ENCODE data around the gene PDCD4.

PDCD4 gene

GRCh38 chr10:110873951-110874350 is 2.2 kb downstream of the PDCD4 start:
- H3K36me3 ChIP-seq: peaks cover 15% of the 10 kb centered on the region; the same call in 1 of the 2 replicates
- no peak for TF ChIP-seq Cebpa-rat (IDR thresholded peaks at IDR 0.05)
- peaks cover 40% of the 10 kb centered on the region for H3K4me1 ChIP-seq
- H3K9ac ChIP-seq: peak overlapping the region; percentile 86
- peak overlapping the region; percentile 83 for H3K4me2 ChIP-seq
- H3K9me3 ChIP-seq: no peaks in the 10 kb centered on the region
- H3K27me3 ChIP-seq: no peaks in the 10 kb centered on the region
- H3K4me3 ChIP-seq: peak overlapping the region; percentile 80
- peak overlapping the region; percentile 90 for H3K27ac ChIP-seq
- H4K20me1 ChIP-seq: peaks cover 40% of the 10 kb centered on the region

- peaks cover 51% of the 10 kb centered on the region for H4K20me1 ChIP-seq
These were observed 4.3 kb downstream of the PDCD4 start for GRCh38 chr10:110876000-110876399.

GRCh38 chr10:110876788-110877187 is 5.1 kb downstream of the PDCD4 start:
- no peak overlapping the region for H3K4me2 ChIP-seq

More at GRCh38 chr10:110876000-110876399, 4.3 kb downstream of the PDCD4 start:
- TF ChIP-seq Cebpa-rat (IDR thresholded peaks at IDR 0.05): no peak
- no peak overlapping the region for H3K27ac ChIP-seq
- H3K9me3 ChIP-seq: no peaks in the 10 kb centered on the region
- no peak overlapping the region for H3K9ac ChIP-seq
- peaks cover 21% of the 10 kb centered on the region for H3K4me1 ChIP-seq
- no peak overlapping the region for H3K4me3 ChIP-seq
- peaks cover 24% of the 10 kb centered on the region for H3K36me3 ChIP-seq
- no peaks in the 10 kb centered on the region for H3K27me3 ChIP-seq
- no peak overlapping the region for H3K4me2 ChIP-seq

GRCh38 chr10:110880012-110880411 is 8.3 kb downstream of the PDCD4 start:
- Histone ChIP-seq H3K4me2 (no peak overlapping the region), H4K20me1 (peaks cover 54% of the 10 kb centered on the region), H3K27me3 (no peaks in the 10 kb centered on the region), H3K27ac (no peak overlapping the region), H3K36me3 (peaks cover 49% of the 10 kb centered on the region), H3K4me3 (no peak overlapping the region), H3K9ac (no peak overlapping the region), H3K4me1 (peaks cover 15% of the 10 kb centered on the region), H3K9me3 (no peaks in the 10 kb centered on the region)
- no peak for TF ChIP-seq Cebpa-rat (IDR thresholded peaks at IDR 0.05)

More at GRCh38 chr10:110876788-110877187, 5.1 kb downstream of the PDCD4 start:
- H4K20me1 ChIP-seq: peaks cover 59% of the 10 kb centered on the region
- H3K9me3 ChIP-seq: no peaks in the 10 kb centered on the region
- H3K4me1 ChIP-seq: peaks cover 17% of the 10 kb centered on the region
- no peak overlapping the region for H3K4me3 ChIP-seq
- peaks cover 32% of the 10 kb centered on the region for H3K36me3 ChIP-seq
- no peak for TF ChIP-seq Cebpa-rat (IDR thresholded peaks at IDR 0.05)
- no peak overlapping the region for H3K9ac ChIP-seq
- H3K27me3 ChIP-seq: no peaks in the 10 kb centered on the region
- no peak overlapping the region for H3K27ac ChIP-seq

GRCh38 chr10:110881247-110881646 is 9.5 kb downstream of the PDCD4 start:
- peaks cover 51% of the 10 kb centered on the region for H3K36me3 ChIP-seq
- H3K4me2 ChIP-seq: no peak overlapping the region
- no peak overlapping the region for H3K4me3 ChIP-seq
- H3K9ac ChIP-seq: no peak overlapping the region
- no peaks in the 10 kb centered on the region for H3K27me3 ChIP-seq
- no peak for TF ChIP-seq Cebpa-rat (IDR thresholded peaks at IDR 0.05)
- no peak overlapping the region for H3K27ac ChIP-seq
- peaks cover 48% of the 10 kb centered on the region for H4K20me1 ChIP-seq
- H3K4me1 ChIP-seq: peaks cover 15% of the 10 kb centered on the region
- no peaks in the 10 kb centered on the region for H3K9me3 ChIP-seq

GRCh38 chr10:110881905-110882304 is 10.2 kb downstream of the PDCD4 start:
- H3K27me3 ChIP-seq: no peaks in the 10 kb centered on the region
- H3K36me3 ChIP-seq: peaks cover 53% of the 10 kb centered on the region
- peaks cover 52% of the 10 kb centered on the region for H4K20me1 ChIP-seq
- no peak overlapping the region for H3K4me2 ChIP-seq
- H3K9ac ChIP-seq: no peak overlapping the region
- no peak for TF ChIP-seq Cebpa-rat (IDR thresholded peaks at IDR 0.05)
- peaks cover 15% of the 10 kb centered on the region for H3K4me1 ChIP-seq
- no peak overlapping the region for H3K4me3 ChIP-seq
- no peak overlapping the region for H3K27ac ChIP-seq
- no peaks in the 10 kb centered on the region for H3K9me3 ChIP-seq

GRCh38 chr10:110883924-110884323 is 12.2 kb downstream of the PDCD4 start:
- TF ChIP-seq Cebpa-rat (IDR thresholded peaks at IDR 0.05): no peak
- no peak overlapping the region for H3K27ac ChIP-seq
- no peaks in the 10 kb centered on the region for H3K9me3 ChIP-seq
- peaks cover 49% of the 10 kb centered on the region for H3K36me3 ChIP-seq
- peak overlapping the region; percentile 46; the same call in 1 of the 2 replicates for H3K4me2 ChIP-seq
- no peak overlapping the region for H3K4me3 ChIP-seq
- H4K20me1 ChIP-seq: peaks cover 43% of the 10 kb centered on the region
- H3K9ac ChIP-seq: no peak overlapping the region
- H3K27me3 ChIP-seq: no peaks in the 10 kb centered on the region
- peaks cover 15% of the 10 kb centered on the region for H3K4me1 ChIP-seq

GRCh38 chr10:110885932-110886674 is 14.4 kb downstream of the PDCD4 start:
- H4K20me1 ChIP-seq: peaks cover 30% of the 10 kb centered on the region
- H3K9me3 ChIP-seq: no peaks in the 10 kb centered on the region
- peaks cover 51% of the 10 kb centered on the region for H3K36me3 ChIP-seq
- H3K4me3 ChIP-seq: no peak overlapping the region
- no peaks in the 10 kb centered on the region for H3K27me3 ChIP-seq
- H3K4me1 ChIP-seq: peaks cover 15% of the 10 kb centered on the region
- no peak overlapping the region for H3K9ac ChIP-seq
- TF ChIP-seq Cebpa-rat (IDR thresholded peaks at IDR 0.05): no peak
- no peak overlapping the region for H3K27ac ChIP-seq
- H3K4me2 ChIP-seq: no peak overlapping the region

GRCh38 chr10:110887560-110887959 is 15.8 kb downstream of the PDCD4 start:
- Histone ChIP-seq H3K4me2 (no peak overlapping the region), H4K20me1 (peaks cover 20% of the 10 kb centered on the region), H3K9ac (no peak overlapping the region), H3K4me1 (peaks cover 15% of the 10 kb centered on the region), H3K4me3 (no peak overlapping the region), H3K36me3 (peaks cover 45% of the 10 kb centered on the region), H3K27ac (no peak overlapping the region), H3K27me3 (no peaks in the 10 kb centered on the region), H3K9me3 (no peaks in the 10 kb centered on the region)
- no peak for TF ChIP-seq Cebpa-rat (IDR thresholded peaks at IDR 0.05)

GRCh38 chr10:110892602-110893288 is 21.0 kb downstream of the PDCD4 start:
- Histone ChIP-seq H3K9me3 (no peaks in the 10 kb centered on the region), H3K4me1 (no peaks in the 10 kb centered on the region), H3K27ac (no peak overlapping the region), H3K36me3 (peaks cover 39% of the 10 kb centered on the region), H4K20me1 (peaks cover 26% of the 10 kb centered on the region), H3K9ac (no peak overlapping the region), H3K27me3 (no peaks in the 10 kb centered on the region), H3K4me2 (no peak overlapping the region), H3K4me3 (no peak overlapping the region)
- TF ChIP-seq Cebpa-rat (IDR thresholded peaks at IDR 0.05): no peak

Data from BLaER1 (cell line).